HFF-Myc (cell line): ENCODE data around the gene KIAA0513.

Source experiments
- DNase-seq: peaks from one replicate; pipeline ENCODE4 v3.0.0-alpha.2; 2011; ENCODE audit warnings: low read depth; ENCODE audit errors: extremely low read depth
- H3K4me3 ChIP-seq: replicated peaks from 2 replicates; pipeline ENCODE4 v1.5.1; 2011; ENCODE audit warnings: low read depth, mild to moderate bottlenecking, control low read depth, low read length
- TF ChIP-seq, protein P1 (sequence below): IDR thresholded peaks from 2 replicates; pipeline ENCODE4 v1.5.1; 2012; ENCODE audit warnings: mild to moderate bottlenecking, low read depth, low read length, control low read depth; ENCODE audit errors: missing control alignments

Gene KIAA0513

DNA sequence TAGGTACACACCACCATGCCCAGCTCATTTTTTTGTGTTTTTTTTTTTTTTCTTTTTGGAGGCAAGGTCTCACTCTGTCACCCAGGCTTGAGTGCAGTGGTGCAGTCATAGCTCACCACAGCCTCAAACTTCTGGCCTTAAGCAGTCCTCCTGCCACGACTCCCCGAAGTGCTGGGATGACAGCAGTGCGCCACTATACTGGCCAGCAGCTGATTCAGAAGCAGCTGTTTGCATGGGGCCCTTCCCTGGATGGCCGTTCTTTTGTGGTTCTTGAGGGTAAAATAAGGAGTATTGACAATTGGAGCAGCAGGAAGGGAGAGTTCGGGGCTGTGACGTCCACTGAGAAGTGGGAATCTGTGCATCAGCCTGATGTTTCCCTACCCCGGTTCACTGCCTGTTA lies 41.6 kb downstream of the KIAA0513 start:
- no peak overlapping the region for H3K4me3 ChIP-seq
- TF ChIP-seq, protein P1, sequence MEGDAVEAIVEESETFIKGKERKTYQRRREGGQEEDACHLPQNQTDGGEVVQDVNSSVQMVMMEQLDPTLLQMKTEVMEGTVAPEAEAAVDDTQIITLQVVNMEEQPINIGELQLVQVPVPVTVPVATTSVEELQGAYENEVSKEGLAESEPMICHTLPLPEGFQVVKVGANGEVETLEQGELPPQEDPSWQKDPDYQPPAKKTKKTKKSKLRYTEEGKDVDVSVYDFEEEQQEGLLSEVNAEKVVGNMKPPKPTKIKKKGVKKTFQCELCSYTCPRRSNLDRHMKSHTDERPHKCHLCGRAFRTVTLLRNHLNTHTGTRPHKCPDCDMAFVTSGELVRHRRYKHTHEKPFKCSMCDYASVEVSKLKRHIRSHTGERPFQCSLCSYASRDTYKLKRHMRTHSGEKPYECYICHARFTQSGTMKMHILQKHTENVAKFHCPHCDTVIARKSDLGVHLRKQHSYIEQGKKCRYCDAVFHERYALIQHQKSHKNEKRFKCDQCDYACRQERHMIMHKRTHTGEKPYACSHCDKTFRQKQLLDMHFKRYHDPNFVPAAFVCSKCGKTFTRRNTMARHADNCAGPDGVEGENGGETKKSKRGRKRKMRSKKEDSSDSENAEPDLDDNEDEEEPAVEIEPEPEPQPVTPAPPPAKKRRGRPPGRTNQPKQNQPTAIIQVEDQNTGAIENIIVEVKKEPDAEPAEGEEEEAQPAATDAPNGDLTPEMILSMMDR, result no peak
- DNase-seq, result no peak

DNA sequence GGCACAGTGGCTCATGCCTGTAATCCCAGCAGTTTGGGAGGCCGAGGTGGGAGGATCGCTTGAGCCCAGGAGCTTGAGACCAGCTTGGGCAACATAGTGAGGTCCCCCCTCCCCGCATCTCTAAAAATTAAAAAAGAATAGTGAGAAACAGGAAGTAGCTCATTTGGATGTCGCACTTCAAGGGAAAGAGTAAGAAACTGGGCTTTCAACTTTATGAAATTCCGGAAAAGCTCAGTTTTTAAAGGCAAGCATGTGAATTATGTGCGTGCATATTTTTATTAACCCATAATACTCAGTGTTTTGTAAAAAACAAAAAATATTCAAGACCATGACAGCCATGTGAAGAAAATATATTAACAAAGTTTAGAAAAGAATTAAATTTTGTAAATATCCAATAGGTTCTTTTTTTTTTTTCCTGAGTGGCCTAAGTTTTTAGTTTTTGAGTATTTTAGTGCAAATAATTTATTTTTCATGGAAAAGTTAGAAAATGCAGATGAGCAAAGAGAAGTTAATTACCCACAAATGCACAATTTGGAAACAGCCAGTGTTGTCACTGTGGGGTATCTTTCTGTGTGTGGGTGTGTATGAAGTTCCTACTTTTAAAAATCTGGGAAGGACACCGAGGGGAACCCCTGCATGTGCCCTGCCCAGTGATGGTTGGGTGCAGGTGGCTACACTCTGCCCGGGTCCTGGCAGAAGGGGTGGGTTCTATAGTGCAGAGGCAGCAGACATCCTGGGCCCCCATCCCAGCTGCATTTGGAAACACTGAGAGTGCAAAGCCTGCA lies 44.7 kb downstream of the KIAA0513 start:
- DNase-seq, result no peak
- no peak overlapping the region for H3K4me3 ChIP-seq
- TF ChIP-seq, protein P1, result no peak

DNA sequence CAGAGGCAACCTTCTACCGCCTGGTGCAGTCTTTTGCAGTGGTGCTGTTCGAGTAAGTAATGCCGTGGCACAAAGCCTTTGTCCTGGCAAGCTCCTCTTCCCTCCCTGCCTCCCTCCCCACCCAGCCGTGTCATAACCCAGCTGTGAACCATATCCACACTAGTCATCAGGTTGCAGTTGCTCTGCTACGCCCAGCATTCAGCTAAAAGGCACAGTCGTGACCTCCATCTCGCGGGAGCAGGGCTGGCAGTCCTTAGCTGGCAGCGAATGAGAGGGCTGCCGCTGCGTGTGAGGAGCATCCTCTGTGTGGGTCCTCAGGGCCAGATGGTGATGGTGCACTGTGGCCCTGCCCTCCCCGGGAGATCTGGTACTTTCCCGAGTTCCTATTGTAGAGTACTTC lies 45.4 kb downstream of the KIAA0513 start:
- TF ChIP-seq, protein P1, result no peak
- no peak overlapping the region for H3K4me3 ChIP-seq
- peak; percentile 55 for DNase-seq

DNA sequence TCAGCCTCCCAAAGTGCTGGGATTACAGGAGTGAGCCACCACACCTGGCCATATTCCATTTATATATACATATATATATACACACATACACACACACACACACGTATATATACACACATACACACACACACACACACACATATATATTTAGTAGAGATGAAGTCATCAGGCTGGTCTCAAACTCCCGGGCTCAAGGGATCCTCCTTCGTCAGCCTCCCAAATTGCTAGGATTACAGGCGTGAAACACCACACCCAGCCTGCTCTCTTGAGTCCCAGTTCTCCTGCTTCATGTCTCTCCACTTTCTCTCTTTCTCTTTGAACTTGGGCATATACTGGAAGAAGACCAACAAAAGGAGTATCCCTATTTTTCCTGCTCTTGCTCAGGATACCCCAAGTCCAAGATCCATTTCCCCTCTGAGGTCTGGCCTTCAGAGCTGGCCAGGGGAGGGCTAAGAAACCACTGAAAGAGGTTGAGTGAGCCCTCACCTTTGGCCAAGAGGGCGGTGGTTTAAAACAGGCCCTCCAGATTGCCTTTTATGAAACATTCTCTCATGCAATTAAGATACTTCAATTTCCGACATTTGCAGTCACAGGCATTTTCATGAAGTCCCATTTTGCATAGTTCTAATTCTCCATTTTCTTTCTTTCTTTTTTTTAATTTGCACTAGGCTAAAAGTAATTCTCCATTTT lies 46.8 kb downstream of the KIAA0513 start:
- DNase-seq, result no peak
- TF ChIP-seq, protein P1, result no peak
- H3K4me3 ChIP-seq, result no peak overlapping the region

DNA sequence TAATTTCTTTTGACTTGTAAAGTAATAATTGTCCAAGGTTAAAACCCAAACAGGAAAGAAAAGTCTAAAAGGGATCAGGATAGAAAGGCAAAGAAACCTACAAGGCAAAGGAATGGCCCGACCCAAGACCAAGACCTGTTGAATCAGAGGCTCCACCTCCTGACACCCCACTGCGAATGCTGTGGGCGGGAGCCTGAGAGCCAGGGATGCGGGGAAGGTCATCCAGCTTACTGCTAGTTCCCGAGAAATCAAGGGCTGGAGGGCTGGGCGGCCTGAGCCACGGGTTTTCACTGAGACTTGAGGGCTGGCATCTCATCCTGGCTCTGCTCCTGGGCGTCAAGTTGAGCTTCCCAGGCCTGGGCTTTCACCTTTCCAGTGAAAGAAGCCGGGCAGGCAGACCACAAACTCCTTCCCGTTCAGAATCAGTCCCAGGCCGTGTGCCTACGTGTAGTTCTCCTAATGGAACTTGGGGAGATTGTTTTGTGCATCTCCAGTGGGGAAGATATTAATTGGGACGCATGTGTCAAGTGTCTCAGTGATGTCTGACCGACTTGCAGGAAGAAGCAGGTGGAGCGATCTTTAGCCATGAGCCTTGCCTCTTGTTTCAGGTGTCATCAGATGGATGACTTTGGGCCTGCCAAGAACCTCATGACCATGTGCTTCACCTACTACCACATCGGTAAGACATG lies 47.8 kb downstream of the KIAA0513 start:
- H3K4me3 ChIP-seq, result no peak overlapping the region
- DNase-seq, result no peak
- TF ChIP-seq, protein P1, result no peak

DNA sequence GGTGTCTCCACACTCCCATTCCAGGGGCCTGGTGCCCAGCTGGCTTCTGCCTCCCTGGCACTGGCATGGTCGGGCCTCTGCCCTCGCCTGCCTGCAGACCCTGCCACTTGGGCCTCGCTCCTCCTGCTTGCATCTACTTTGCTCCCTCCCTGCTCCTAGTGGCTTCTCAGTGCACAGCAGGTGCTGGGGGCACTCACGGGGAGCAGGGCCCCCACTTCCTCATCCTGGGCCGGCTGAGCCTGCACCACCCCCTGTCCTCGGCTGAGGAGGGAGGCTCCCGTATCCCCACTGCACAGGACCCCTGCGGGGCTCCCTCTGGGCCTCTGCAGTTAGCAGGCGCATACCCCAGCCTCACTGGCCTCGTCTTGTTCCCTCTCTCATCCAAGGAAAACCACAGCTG lies 49.4 kb downstream of the KIAA0513 start:
- no peak for DNase-seq
- no peak overlapping the region for H3K4me3 ChIP-seq
- TF ChIP-seq, protein P1, result no peak
